ENCODE data around the gene MBNL1. TPM values are rescaled to one million over a fixed set of nuclear protein-coding genes. Genes with fewer than 3 reads are reported as not detected.
A peak's percentile ranks its signal among the peaks of the same experiment; 100 is the strongest.

MBNL1 gene
- total RNA-seq, 1 experiment from 2014 or later: 200 TPM

DNA sequence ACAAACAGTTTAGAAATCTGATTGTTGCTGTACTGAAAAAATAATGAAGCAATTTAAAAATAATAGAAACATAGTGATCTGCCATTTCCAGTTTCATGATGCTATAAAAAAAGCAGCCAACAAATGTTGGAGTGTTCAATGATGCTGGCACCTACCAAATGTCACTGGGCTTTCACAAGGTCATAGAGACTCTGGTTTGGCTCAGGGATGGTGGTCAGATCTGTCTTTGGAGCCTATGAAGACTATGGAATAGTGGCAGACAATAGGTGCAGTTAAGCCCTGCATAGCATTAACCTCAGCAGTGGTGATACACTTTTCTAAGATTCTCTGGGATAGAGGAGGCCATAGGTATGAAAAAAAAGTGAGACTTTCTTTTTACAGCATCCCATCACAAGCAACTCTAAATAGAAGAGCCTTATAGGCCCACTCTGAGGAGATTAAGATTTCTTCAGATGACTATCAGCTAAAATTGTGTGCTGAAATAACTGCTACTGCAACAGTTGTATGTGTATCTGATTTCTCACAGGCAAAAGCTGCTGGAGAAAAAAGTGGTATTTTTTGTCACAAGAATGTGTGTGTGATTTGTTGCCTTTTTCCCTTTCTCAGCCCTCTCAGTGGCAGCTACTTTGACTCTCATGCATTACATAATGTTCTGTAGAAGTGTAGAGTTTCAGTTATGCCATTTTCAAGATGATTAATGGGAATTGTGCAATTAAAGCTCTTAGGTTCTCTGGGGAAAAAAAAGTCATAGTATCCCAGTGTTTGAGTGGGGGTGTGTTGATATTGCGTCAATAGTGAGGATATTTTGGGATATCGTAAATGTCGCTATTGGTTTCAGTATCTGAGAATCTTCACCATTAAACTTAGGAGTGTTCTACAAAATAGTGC, 137.4 kb downstream of the MBNL1 start:
- peaks cover 10 to 14% of the 10 kb centered on the region in 2 experiments for H3K4me1 ChIP-seq (ENCODE audit: control insufficient read depth in 1 of 2, insufficient read depth in 2 of 2, low read length in 2 of 2)
- H3K36me3 ChIP-seq (ENCODE audit: control insufficient read depth in 1 of 2, insufficient read depth in 2 of 2, low read length in 2 of 2): no peaks in the 10 kb centered on the region
- TF ChIP-seq TCF7L2 (IDR thresholded peaks at IDR 0.05; ENCODE audit: borderline replicate concordance, extremely low read depth, insufficient read depth, insufficient read length) (no peak), CEBPB (IDR thresholded peaks at IDR 0.05; ENCODE audit: low read depth) (0 out of 2 replicates have a peak, but pooled peaks have one; percentile 43)
- ChIA-PET POLR2A (no interaction called here), RAD21 (ENCODE audit: low non-redundant PET in 1 of 2, low total read pairs in 2 of 2, uncharacterized antibody in 2 of 2, unreplicated experiment in 2 of 2) (no interaction called here), CTCF (no interaction called here)
- no TSS peak for BruUV-seq (replicated peaks)
- no peak overlapping the region for H3K27ac ChIP-seq (ENCODE audit: low read depth, low read length)
- no peak overlapping the region for H3K4me3 ChIP-seq (replicated peaks in 1 of 2; ENCODE audit: low read depth in 1 of 2, low read length in 2 of 2)
- no peaks in the 10 kb centered on the region for H3K9me3 ChIP-seq (ENCODE audit: control insufficient read depth in 1 of 2, insufficient read depth in 1 of 2, low read depth in 1 of 2, low read length in 2 of 2)
- no peaks in the 10 kb centered on the region for H3K27me3 ChIP-seq (ENCODE audit: insufficient read depth, low read length)
- H3K4me2 ChIP-seq (ENCODE audit: low read length): no peak overlapping the region
- DNase-seq (ENCODE audit: low read depth, low spot score): no peak
- no peaks in the 10 kb centered on the region for H3K9me2 ChIP-seq (ENCODE audit: insufficient read depth)
- H2AFZ ChIP-seq (ENCODE audit: low read depth, low read length, poor library complexity, severe bottlenecking): no peak overlapping the region
- H4K20me1 ChIP-seq (ENCODE audit: insufficient read depth): peaks cover 24% of the 10 kb centered on the region; the same call in 1 of the 2 replicates
- H3K79me2 ChIP-seq (ENCODE audit: insufficient read depth, low read length): peaks cover 95% of the 10 kb centered on the region
- intact Hi-C loops (cut with micrococcal nuclease): no loop called here
- ATAC-seq: no peak
- H3K9ac ChIP-seq (ENCODE audit: low read length): no peak overlapping the region

DNA sequence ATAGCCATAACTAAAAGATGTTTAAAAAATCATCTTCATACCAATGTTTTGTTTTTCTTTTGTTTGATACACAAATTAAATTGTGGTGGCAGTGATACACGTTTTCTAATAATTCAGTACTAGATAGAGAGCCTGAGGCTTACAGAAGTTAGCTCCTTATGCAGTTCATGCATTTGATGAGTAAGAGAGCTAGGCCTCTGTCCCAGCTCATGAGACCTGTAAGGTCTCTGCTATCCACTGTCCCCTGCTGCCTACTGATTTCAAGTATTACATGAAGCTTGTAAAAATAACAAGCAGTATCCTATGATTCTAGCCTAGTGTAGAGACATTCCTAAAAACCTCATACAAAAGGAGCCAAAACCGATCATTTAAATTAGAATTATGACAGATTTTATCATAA, 144.5 kb downstream of the MBNL1 start:
- Histone ChIP-seq H3K4me3 (replicated peaks in 1 of 2; ENCODE audit: low read depth in 1 of 2, low read length in 2 of 2) (no peak overlapping the region), H3K4me2 (ENCODE audit: low read length) (no peak overlapping the region), H3K9me2 (ENCODE audit: insufficient read depth) (no peaks in the 10 kb centered on the region), H3K27ac (ENCODE audit: low read depth, low read length) (no peak overlapping the region), H3K27me3 (ENCODE audit: insufficient read depth, low read length) (no peaks in the 10 kb centered on the region), H3K4me1 (ENCODE audit: control insufficient read depth in 1 of 2, insufficient read depth in 2 of 2, low read length in 2 of 2) (no peaks in the 10 kb centered on the region), H2AFZ (ENCODE audit: low read depth, low read length, poor library complexity, severe bottlenecking) (no peak overlapping the region), H3K79me2 (ENCODE audit: insufficient read depth, low read length) (peaks cover 86% of the 10 kb centered on the region), H3K9ac (ENCODE audit: low read length) (no peak overlapping the region), H4K20me1 (ENCODE audit: insufficient read depth) (peaks cover 19% of the 10 kb centered on the region; the same call in 1 of the 2 replicates), H3K9me3 (ENCODE audit: control insufficient read depth in 1 of 2, insufficient read depth in 1 of 2, low read depth in 1 of 2, low read length in 2 of 2) (no peaks in the 10 kb centered on the region), H3K36me3 (ENCODE audit: control insufficient read depth in 1 of 2, insufficient read depth in 2 of 2, low read length in 2 of 2) (peaks cover 4 to 14% of the 10 kb centered on the region in 2 experiments; a peak in 2 of 4 replicates)
- no peak for DNase-seq (ENCODE audit: low read depth, low spot score)
- ATAC-seq: no peak
- intact Hi-C loops (cut with micrococcal nuclease): no loop called here
- CTCF ChIA-PET: no interaction called here
- RAD21 ChIA-PET (ENCODE audit: low non-redundant PET in 1 of 2, low total read pairs in 2 of 2, uncharacterized antibody in 2 of 2, unreplicated experiment in 2 of 2): no interaction called here
- no peak for TF ChIP-seq TCF7L2 (IDR thresholded peaks at IDR 0.05; ENCODE audit: borderline replicate concordance, extremely low read depth, insufficient read depth, insufficient read length)
- TF ChIP-seq SP1 (IDR thresholded peaks at IDR 0.05; ENCODE audit: low read depth): no peak
- TF ChIP-seq FOSL1 (IDR thresholded peaks at IDR 0.05; ENCODE audit: low read depth): no peak
- no peak for TF ChIP-seq POLR2AphosphoS5 (IDR thresholded peaks at IDR 0.05; ENCODE audit: low read depth, low read length)
- no peak for TF ChIP-seq SRF (IDR thresholded peaks at IDR 0.05; ENCODE audit: low read depth)
- no peak for TF ChIP-seq EZH2phosphoT487 (IDR thresholded peaks at IDR 0.05; ENCODE audit: borderline replicate concordance)
- no peak for TF ChIP-seq ZNF274 (IDR thresholded peaks at IDR 0.05; ENCODE audit: low read depth, low read length)
- no peak for TF ChIP-seq EGR1 (IDR thresholded peaks at IDR 0.05; ENCODE audit: low read depth)
- TF ChIP-seq SIN3A (IDR thresholded peaks at IDR 0.05; ENCODE audit: low read depth): no peak
- TF ChIP-seq RAD21 (IDR thresholded peaks at IDR 0.05; ENCODE audit: low read depth): no peak
- TF ChIP-seq ELF1 (IDR thresholded peaks at IDR 0.05; ENCODE audit: borderline replicate concordance, low read depth): no peak
- TF ChIP-seq EZH2 (IDR thresholded peaks at IDR 0.05): no peak
- no peak for TF ChIP-seq ZFX (IDR thresholded peaks at IDR 0.05)
- TF ChIP-seq, protein P1, sequence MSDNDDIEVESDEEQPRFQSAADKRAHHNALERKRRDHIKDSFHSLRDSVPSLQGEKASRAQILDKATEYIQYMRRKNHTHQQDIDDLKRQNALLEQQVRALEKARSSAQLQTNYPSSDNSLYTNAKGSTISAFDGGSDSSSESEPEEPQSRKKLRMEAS (IDR thresholded peaks at IDR 0.05): no peak
- TF ChIP-seq, protein P2, sequence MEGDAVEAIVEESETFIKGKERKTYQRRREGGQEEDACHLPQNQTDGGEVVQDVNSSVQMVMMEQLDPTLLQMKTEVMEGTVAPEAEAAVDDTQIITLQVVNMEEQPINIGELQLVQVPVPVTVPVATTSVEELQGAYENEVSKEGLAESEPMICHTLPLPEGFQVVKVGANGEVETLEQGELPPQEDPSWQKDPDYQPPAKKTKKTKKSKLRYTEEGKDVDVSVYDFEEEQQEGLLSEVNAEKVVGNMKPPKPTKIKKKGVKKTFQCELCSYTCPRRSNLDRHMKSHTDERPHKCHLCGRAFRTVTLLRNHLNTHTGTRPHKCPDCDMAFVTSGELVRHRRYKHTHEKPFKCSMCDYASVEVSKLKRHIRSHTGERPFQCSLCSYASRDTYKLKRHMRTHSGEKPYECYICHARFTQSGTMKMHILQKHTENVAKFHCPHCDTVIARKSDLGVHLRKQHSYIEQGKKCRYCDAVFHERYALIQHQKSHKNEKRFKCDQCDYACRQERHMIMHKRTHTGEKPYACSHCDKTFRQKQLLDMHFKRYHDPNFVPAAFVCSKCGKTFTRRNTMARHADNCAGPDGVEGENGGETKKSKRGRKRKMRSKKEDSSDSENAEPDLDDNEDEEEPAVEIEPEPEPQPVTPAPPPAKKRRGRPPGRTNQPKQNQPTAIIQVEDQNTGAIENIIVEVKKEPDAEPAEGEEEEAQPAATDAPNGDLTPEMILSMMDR (IDR thresholded peaks at IDR 0.05 in 2 of 3, conservative IDR thresholded peaks at IDR 0.05 in 1 of 3; ENCODE audit: borderline replicate concordance in 1 of 3, insufficient read depth in 1 of 3, low read depth in 2 of 3, low read length in 2 of 3): no peak
- TF ChIP-seq, protein P3, sequence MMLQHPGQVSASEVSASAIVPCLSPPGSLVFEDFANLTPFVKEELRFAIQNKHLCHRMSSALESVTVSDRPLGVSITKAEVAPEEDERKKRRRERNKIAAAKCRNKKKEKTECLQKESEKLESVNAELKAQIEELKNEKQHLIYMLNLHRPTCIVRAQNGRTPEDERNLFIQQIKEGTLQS (IDR thresholded peaks at IDR 0.05): no peak
- no peak for TF ChIP-seq CBX3 (IDR thresholded peaks at IDR 0.05; ENCODE audit: low read depth)
- TF ChIP-seq CEBPB (IDR thresholded peaks at IDR 0.05; ENCODE audit: low read depth): no peak
- no peak for TF ChIP-seq POLR2A (IDR thresholded peaks at IDR 0.05; ENCODE audit: borderline replicate concordance, extremely low read depth, insufficient read depth, insufficient read length)
- no TSS peak for BruUV-seq (replicated peaks)
- POLR2A ChIA-PET: no interaction called here
